A549 (cell line): Measurements from ENCODE around the gene MECR.

Source experiments
- CEBPB ChIP-seq, 2 experiments: fragments of >200 bp in 1 of 2; sonication (Bioruptor Twin) in 1 of 2; formaldehyde crosslinking in 1 of 2; IDR thresholded peaks; 2 replicates each; pipeline ENCODE4 v1.6.1; 2012 to 2016
- CHD4 ChIP-seq: fragments of 200-600 bp; sonication (generic); IDR thresholded peaks from 2 replicates; pipeline ENCODE4 v1.6.1; 2016; ENCODE audit warnings: antibody characterized with exemption, mild to moderate bottlenecking, borderline replicate concordance
- ESRRA ChIP-seq: fragments of 150-350 bp; IDR thresholded peaks from 2 replicates; pipeline ENCODE4 v1.6.1; 2014; ENCODE audit warnings: mild to moderate bottlenecking, low read length, borderline replicate concordance
- HOXA7 ChIP-seq: fragments of 250-450 bp; sonication (Bioruptor Pico); IDR thresholded peaks from 2 replicates; pipeline ENCODE4 v1.5.0; 2020; ENCODE audit warnings: mild to moderate bottlenecking, moderate library complexity
- JUN ChIP-seq, 2 experiments: fragments of >200 bp; sonication (Bioruptor Twin); formaldehyde crosslinking; IDR thresholded peaks; 2 replicates in 1 of 2; 3 replicates in 1 of 2; pipeline ENCODE4 v1.6.1; 2016 to 2017
- NPAS2 ChIP-seq: fragments of 250-450 bp; sonication (Bioruptor Pico); IDR thresholded peaks from 2 replicates; pipeline ENCODE4 v1.8.0; 2022; ENCODE audit warnings: mild to moderate bottlenecking, moderate library complexity, borderline replicate concordance
- POLR2A ChIP-seq: IDR thresholded peaks from 2 replicates; pipeline ENCODE4 v1.6.1; 2012; ENCODE audit warnings: mild to moderate bottlenecking, low read length
- RAD21 ChIP-seq, 2 experiments: fragments of >200 bp in 1 of 2; sonication (Bioruptor Twin) in 1 of 2; formaldehyde crosslinking in 1 of 2; IDR thresholded peaks in 1 of 2; conservative IDR thresholded peaks in 1 of 2; 2 replicates in 1 of 2; 3 replicates in 1 of 2; pipeline ENCODE4 v1.6.1; 2012 to 2018; ENCODE audit warnings: inconsistent platforms in 1 of 2
- RFX5 ChIP-seq: fragments of 450-650 bp; IDR thresholded peaks from 2 replicates; pipeline ENCODE4 v1.7.1; 2014; ENCODE audit warnings: antibody characterized with exemption, mild to moderate bottlenecking, moderate library complexity
- TF ChIP-seq, protein P1 (sequence below): fragments of 450-650 bp; IDR thresholded peaks from 2 replicates; pipeline ENCODE4 v1.6.1; 2014; ENCODE audit warnings: antibody characterized with exemption
- TF ChIP-seq, protein P2 (sequence below): fragments of >200 bp; sonication (Bioruptor Twin); formaldehyde crosslinking; IDR thresholded peaks from 3 replicates; pipeline ENCODE4 v1.5.1; 2016
- TF ChIP-seq, protein P3 (sequence below): fragments of 200-600 bp; sonication (generic); IDR thresholded peaks from 2 replicates; pipeline ENCODE4 v1.6.1; 2016; ENCODE audit warnings: antibody characterized with exemption, mild to moderate bottlenecking, moderate library complexity

DNA sequence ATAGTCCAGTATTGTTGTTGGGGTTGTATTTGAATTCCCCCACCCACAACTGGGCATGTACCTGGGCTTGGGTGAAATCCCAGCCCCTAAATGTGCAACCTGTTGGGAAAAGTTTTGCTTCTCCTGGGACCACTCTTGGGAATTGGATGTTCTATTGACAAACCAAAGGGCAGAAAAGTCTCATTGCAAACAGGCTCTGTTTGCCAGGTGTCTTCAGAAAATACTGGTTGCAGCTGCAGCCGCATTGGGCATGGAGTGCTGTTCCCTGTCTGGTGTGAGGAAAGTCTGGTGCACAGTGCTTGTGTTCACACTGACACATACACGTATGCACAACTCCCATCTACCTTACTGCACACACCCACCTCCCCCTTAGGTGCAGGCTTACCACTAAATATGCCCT, 17.7 kb upstream of the MECR start:
- TF ChIP-seq CEBPB (IDR thresholded peaks at IDR 0.05), result no peak
- TF ChIP-seq, protein P1, sequence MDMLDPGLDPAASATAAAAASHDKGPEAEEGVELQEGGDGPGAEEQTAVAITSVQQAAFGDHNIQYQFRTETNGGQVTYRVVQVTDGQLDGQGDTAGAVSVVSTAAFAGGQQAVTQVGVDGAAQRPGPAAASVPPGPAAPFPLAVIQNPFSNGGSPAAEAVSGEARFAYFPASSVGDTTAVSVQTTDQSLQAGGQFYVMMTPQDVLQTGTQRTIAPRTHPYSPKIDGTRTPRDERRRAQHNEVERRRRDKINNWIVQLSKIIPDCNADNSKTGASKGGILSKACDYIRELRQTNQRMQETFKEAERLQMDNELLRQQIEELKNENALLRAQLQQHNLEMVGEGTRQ, result no peak
- TF ChIP-seq POLR2A, result no peak
- TF ChIP-seq, protein P2, sequence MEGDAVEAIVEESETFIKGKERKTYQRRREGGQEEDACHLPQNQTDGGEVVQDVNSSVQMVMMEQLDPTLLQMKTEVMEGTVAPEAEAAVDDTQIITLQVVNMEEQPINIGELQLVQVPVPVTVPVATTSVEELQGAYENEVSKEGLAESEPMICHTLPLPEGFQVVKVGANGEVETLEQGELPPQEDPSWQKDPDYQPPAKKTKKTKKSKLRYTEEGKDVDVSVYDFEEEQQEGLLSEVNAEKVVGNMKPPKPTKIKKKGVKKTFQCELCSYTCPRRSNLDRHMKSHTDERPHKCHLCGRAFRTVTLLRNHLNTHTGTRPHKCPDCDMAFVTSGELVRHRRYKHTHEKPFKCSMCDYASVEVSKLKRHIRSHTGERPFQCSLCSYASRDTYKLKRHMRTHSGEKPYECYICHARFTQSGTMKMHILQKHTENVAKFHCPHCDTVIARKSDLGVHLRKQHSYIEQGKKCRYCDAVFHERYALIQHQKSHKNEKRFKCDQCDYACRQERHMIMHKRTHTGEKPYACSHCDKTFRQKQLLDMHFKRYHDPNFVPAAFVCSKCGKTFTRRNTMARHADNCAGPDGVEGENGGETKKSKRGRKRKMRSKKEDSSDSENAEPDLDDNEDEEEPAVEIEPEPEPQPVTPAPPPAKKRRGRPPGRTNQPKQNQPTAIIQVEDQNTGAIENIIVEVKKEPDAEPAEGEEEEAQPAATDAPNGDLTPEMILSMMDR, result no peak
- TF ChIP-seq ESRRA, result no peak
- TF ChIP-seq CHD4, result no peak
- no peak for TF ChIP-seq RAD21 (conservative IDR thresholded peaks at IDR 0.05 in 1 of 2, IDR thresholded peaks at IDR 0.05 in 1 of 2)
- TF ChIP-seq RFX5, result no peak
- TF ChIP-seq JUN (IDR thresholded peaks at IDR 0.05), result no peak
- no peak for TF ChIP-seq NPAS2 (CRISPR knock-in tag)
- no peak for TF ChIP-seq HOXA7
- TF ChIP-seq, protein P3, sequence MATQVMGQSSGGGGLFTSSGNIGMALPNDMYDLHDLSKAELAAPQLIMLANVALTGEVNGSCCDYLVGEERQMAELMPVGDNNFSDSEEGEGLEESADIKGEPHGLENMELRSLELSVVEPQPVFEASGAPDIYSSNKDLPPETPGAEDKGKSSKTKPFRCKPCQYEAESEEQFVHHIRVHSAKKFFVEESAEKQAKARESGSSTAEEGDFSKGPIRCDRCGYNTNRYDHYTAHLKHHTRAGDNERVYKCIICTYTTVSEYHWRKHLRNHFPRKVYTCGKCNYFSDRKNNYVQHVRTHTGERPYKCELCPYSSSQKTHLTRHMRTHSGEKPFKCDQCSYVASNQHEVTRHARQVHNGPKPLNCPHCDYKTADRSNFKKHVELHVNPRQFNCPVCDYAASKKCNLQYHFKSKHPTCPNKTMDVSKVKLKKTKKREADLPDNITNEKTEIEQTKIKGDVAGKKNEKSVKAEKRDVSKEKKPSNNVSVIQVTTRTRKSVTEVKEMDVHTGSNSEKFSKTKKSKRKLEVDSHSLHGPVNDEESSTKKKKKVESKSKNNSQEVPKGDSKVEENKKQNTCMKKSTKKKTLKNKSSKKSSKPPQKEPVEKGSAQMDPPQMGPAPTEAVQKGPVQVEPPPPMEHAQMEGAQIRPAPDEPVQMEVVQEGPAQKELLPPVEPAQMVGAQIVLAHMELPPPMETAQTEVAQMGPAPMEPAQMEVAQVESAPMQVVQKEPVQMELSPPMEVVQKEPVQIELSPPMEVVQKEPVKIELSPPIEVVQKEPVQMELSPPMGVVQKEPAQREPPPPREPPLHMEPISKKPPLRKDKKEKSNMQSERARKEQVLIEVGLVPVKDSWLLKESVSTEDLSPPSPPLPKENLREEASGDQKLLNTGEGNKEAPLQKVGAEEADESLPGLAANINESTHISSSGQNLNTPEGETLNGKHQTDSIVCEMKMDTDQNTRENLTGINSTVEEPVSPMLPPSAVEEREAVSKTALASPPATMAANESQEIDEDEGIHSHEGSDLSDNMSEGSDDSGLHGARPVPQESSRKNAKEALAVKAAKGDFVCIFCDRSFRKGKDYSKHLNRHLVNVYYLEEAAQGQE, result no peak
